Spleen (tissue), 7 donors: ENCODE results near the gene PLEKHD1.

ENCODE experiments used
- POLR2A ChIP-seq, 3 donors: fragments of 450-650 bp; IDR thresholded peaks; one replicate each; pipeline ENCODE4 v1.5.1; 2017; ENCODE audit warnings: antibody characterized with exemption in 3 of 3, mild to moderate bottlenecking in 1 of 3
- TF ChIP-seq, protein P1 (sequence below), 11 experiments: fragments of 200-600 bp in 7 of 11; fragments of 450-650 bp in 4 of 11; sonication (generic) in 4 of 11; IDR thresholded peaks in 8 of 11; conservative IDR thresholded peaks in 3 of 11; 1 replicate in 7 of 11; 2 replicates in 4 of 11; pipeline versions ENCODE4 v1.4.0 to v1.8.0; 2016 to 2021; ENCODE audit warnings: antibody characterized with exemption in 11 of 11, inconsistent platforms in 4 of 11, mild to moderate bottlenecking in 1 of 11
- donor health status: DM: no; HTN: no; CAD: no; lungs with moderate emphysema.
- donor health status: DM: no; HTN: no; CAD: no.
- donor health status: DM: no; HTN: no; CAD: no.

DNA sequence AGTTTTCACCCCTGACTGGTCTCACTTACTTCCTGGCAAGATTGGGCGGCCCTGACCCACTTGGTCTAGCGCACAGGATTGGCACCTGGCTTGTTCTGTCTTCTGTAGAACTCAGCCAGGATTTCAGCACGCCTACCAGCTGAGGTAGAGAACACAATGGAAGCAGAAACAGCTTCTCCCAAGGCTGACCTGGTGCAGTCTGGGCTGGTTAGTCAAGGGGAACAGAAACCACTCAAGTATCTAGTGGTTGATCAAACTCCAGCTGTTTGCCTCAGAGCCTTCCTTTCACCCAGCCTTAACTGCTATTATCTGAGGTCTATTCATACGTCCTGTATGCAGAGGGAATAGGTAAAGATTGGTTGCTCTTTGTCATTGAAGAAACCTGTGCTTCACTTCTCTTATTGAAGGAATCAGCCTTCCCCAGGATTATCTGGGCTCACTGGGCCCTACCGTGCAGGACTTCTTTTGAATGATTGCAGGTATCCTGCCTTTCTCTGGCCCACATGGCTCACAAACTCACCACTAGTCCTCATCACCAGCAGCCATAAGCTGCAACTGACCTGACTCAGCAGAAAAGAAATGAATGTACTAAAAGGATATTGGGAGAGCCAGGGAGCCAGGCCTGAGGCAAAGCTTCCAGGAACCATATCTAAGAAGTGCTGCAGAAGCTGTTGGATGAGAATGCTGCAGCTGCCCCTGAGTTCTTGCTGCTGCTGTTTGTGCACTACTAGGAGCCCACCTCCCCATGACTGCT is 2.5 kb upstream of the PLEKHD1 start:
- TF ChIP-seq, protein P1, sequence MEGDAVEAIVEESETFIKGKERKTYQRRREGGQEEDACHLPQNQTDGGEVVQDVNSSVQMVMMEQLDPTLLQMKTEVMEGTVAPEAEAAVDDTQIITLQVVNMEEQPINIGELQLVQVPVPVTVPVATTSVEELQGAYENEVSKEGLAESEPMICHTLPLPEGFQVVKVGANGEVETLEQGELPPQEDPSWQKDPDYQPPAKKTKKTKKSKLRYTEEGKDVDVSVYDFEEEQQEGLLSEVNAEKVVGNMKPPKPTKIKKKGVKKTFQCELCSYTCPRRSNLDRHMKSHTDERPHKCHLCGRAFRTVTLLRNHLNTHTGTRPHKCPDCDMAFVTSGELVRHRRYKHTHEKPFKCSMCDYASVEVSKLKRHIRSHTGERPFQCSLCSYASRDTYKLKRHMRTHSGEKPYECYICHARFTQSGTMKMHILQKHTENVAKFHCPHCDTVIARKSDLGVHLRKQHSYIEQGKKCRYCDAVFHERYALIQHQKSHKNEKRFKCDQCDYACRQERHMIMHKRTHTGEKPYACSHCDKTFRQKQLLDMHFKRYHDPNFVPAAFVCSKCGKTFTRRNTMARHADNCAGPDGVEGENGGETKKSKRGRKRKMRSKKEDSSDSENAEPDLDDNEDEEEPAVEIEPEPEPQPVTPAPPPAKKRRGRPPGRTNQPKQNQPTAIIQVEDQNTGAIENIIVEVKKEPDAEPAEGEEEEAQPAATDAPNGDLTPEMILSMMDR (IDR thresholded peaks at IDR 0.05 in 8 of 11, conservative IDR thresholded peaks at IDR 0.05 in 3 of 11), result no peak
- no peak for TF ChIP-seq POLR2A (IDR thresholded peaks at IDR 0.05)
